Measurements from ENCODE around the gene AUTS2.

DNA sequence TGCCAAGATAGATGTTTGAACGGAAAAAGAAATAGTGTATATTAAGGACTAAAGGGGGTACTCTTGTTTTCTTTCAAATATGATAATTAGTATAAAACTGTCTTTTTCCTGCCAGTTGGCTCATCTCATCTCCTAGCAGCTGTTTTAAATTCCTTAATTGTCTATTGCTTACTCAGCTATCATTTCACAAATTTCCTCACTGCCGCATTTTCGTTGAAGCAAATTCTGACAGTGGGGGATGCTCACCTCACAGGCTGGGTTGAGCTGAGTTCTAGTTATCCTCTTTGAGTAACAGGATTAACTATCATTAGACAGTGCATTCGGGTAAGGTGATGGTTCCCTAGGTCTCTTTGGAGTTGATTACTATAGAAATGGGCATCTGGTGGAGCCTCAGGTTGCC is 592.0 kb downstream of the AUTS2 start:
- TF ChIP-seq CTCF (IDR thresholded peaks at IDR 0.05 in 2 of 3, conservative IDR thresholded peaks at IDR 0.05 in 1 of 3; ENCODE audit: insufficient read depth in 2 of 3, low read depth in 1 of 3, low read length in 3 of 3): no peak
- no peak for TF ChIP-seq HMG20B (CRISPR knock-in tag; IDR thresholded peaks at IDR 0.05)
- TF ChIP-seq, protein P1, sequence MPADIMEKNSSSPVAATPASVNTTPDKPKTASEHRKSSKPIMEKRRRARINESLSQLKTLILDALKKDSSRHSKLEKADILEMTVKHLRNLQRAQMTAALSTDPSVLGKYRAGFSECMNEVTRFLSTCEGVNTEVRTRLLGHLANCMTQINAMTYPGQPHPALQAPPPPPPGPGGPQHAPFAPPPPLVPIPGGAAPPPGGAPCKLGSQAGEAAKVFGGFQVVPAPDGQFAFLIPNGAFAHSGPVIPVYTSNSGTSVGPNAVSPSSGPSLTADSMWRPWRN (IDR thresholded peaks at IDR 0.05; ENCODE audit: low read depth): no peak
- TF ChIP-seq ZKSCAN8 (CRISPR knock-in tag; IDR thresholded peaks at IDR 0.05): no peak
- TF ChIP-seq E2F8 (IDR thresholded peaks at IDR 0.05; ENCODE audit: low read depth, partially characterized antibody): no peak
- no peak for TF ChIP-seq FOXM1 (IDR thresholded peaks at IDR 0.05; ENCODE audit: low read depth)
- TF ChIP-seq FOXM1 (CRISPR knock-in tag; IDR thresholded peaks at IDR 0.05; ENCODE audit: low read depth): no peak
- no peak for TF ChIP-seq CBX5 (IDR thresholded peaks at IDR 0.05; ENCODE audit: borderline replicate concordance, low read depth)
- no peak for TF ChIP-seq JUNB (CRISPR knock-in tag; conservative IDR thresholded peaks at IDR 0.05)
